Activated effector memory CD4-positive, alpha-beta T cell treated with anti-CD3 and anti-CD28 coated beads, Interleukin-2, amount 50 U/mL, for 16 hours (primary cell): ENCODE measurements around the gene RCOR1.
"Not testable (repeated sequence)": the region's sequence is repeated elsewhere in the genome, so short reads cannot be mapped to it uniquely, and the experiment has no call there.

Experiments used
- DNase-seq: peaks from one replicate; pipeline ENCODE4 v3.0.0-alpha.2; 2020

RCOR1 gene

DNA sequence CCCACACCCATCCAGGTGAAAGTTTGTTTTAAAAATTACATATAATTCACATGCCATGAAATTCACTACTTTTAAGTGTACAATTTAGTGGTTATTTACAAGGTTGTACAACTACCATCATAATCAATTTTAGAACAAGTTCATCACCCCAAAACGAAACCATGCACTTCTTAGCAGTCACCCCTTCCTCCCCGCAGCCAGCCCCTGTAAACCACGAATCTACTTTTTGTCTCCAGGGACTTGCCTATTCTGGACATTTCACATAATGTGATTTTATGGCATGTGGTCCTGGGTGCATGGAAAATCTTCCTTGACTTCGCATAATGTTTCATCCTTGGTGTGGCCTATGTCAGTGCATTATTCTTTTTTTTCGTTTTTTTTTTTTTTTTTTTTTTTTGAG is 165.6 kb downstream of the RCOR1 start:
- no peak for DNase-seq

DNA sequence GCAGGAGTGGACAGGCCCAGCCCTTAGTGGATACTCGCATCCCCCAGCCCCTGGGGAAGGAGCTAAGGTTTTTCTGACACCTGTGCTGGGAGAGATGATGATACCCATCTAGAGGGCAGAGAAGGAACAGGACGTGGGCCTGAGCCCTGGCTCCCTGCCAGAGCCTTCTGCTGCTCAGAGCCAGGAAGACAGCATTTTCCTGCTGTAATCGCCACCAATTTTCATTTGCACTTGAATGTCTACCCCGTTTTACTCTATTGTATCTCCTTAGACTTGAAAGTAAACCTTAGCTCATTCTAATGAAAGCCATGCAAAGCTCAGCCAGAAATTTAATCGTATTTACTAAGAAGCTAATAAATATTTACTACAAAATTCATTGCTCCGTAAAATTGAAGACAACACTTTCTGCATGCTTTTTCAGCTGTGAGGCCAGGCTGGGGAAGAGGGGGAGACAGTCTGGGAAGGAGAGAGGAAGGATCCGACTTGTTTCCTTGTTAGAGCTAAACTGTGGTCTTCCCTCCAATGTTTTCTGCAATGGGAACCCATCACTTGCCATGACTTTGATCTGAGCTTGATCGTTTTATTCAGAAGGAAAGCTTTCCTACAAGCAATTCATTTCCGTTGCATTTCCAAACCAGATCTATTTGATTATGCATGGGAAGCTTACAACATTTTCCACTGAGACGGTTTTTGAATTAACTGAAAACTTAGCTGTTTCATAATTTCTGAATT is 167.2 kb downstream of the RCOR1 start:
- DNase-seq, result no peak

DNA sequence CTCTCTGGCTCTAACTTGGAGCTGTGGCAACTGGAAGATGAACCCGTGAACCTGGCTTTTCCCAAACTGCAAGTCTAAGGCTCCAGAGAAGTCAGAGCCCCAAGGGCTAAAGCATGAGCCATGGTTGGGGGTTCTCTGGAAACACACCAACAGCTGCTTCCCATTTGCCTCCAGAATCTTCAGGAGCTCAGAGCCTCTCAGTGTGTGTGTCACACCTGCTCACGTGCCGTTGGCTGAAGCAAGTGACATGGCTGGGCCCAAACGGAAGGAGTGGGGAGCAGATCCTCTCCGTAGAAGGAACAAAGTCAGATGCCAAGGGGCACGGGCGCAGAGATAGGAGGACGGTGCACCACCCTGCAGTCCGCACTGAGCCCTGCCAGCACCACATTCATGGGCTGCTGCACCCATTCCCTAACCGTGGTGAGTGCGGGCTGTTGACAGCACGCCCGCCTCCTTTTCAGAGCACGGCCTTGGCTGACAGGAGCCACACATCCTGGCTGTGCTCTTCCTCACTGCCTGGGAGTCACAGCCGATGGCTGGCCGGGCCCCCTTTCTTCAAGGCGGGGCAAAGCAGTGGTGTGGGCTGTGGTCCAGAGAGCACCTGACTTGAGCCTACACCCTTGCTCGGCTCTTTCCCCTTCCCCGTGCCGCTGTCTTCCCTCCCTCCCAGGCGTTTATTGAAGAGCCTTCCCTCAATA is 168.2 kb downstream of the RCOR1 start:
- no peak for DNase-seq

DNA sequence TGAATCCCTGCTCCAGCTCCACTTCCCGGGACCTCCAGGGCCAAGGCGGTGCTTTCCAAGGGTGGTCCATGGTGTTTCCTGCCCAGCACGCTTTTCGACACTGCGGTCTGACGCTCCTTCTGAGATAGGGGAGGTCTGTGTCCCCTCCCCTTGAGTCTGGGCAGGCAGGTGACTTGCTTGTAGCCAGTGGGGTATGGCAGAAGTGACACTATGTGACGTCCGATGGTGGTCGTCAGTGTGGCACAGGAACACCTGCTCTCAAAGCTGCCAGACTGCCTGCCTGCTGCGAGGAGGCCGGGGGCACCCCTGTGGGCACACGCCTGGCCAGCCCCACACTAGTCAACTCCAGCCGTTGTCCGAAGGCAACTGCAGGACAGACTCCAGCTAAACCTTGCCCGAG is 168.8 kb downstream of the RCOR1 start:
- no peak for DNase-seq

DNA sequence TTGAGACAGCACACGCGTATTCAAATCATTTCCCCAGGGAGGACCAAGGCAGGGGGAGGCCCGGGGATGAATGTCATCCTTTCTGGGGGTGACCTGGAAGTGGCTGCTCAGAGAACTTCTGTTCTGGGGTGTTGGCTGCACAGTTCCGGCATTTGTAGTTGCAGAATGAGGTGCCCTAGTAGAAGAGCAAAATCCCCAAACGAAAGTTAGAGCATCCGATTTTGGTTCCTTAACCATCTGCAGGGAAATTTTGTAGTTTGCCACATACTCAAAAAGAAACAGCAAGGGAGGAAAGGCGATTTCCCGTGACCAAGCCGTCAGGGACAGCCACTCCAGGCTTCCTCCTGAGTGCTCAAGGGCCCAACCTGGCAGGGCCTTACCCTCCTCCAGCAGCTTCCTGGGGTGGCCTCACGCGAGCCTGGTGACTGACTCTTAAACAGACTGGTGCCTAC is 171.8 kb downstream of the RCOR1 start:
- no peak for DNase-seq

DNA sequence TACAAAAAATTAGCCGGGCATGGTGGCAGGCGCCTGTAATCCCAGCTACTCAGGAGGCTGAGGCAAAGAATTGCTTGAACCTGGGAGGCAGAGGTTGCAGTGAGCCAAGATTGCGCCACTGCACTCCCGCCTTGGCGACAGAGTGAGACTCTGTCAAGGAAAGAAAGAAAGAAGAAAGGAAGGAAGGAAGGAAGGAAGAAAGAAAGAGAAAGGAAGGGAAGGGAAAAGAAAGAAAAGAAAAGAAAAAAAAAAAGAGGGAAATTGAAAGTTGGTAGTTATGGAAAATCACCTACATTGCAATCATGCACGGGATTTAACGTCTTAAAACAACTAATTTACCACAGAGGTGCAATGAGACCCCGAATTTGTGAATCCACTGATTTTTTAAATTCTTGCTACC is 173.3 kb downstream of the RCOR1 start:
- not testable (repeated sequence) for DNase-seq

DNA sequence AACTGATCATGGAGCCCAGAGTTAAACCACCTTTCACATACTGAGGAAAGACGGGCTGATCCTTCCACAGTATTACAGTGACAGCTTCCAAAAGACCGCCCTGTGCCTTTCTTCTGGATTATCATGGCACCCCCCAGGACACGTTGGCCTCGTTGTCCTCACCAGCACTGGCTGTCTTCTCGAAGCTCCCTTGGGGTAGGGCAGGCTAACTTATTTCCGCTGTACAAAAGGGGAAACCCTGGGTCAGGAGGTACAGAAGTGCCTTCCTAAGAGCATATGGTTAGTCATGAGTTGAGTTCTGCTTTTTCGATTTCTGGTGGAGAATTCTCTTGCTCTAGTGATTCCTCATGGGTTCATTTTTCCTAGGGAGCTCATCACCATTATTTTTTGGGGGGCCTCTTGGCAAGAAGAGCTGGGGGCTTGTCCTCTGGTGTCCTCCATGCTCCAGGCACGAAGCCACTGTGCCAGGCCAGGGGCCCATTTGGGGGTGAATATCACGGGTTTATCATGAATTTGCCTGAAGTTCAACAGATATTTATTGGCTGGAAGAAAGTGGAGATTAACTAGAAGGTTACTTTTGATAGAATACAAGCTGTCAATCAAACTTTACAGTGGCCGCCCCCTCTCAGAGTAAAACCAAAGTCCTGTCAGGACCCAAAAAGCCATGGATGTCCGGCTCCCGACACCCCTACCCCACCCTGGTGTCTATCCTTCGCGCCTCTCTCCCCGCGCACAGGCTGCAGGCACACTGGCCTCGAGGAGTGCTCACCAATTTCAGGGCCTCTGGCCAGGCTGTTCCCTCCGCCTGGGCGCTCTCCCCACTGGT is 176.0 kb downstream of the RCOR1 start:
- no peak for DNase-seq

DNA sequence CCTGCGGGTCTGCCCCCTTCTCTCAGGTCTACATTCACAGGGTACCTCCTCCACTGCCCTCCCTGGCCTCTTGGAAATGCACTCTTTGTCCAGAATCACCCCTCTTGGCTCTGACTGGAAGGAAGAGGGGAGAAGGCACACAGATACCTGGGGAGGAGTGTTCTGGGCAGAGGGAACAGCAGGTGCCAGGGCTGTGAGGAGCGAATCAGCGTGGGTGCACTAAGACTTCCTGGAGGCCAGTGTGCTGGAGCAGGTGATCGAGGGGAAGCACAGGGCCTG is 176.5 kb downstream of the RCOR1 start:
- no peak for DNase-seq

DNA sequence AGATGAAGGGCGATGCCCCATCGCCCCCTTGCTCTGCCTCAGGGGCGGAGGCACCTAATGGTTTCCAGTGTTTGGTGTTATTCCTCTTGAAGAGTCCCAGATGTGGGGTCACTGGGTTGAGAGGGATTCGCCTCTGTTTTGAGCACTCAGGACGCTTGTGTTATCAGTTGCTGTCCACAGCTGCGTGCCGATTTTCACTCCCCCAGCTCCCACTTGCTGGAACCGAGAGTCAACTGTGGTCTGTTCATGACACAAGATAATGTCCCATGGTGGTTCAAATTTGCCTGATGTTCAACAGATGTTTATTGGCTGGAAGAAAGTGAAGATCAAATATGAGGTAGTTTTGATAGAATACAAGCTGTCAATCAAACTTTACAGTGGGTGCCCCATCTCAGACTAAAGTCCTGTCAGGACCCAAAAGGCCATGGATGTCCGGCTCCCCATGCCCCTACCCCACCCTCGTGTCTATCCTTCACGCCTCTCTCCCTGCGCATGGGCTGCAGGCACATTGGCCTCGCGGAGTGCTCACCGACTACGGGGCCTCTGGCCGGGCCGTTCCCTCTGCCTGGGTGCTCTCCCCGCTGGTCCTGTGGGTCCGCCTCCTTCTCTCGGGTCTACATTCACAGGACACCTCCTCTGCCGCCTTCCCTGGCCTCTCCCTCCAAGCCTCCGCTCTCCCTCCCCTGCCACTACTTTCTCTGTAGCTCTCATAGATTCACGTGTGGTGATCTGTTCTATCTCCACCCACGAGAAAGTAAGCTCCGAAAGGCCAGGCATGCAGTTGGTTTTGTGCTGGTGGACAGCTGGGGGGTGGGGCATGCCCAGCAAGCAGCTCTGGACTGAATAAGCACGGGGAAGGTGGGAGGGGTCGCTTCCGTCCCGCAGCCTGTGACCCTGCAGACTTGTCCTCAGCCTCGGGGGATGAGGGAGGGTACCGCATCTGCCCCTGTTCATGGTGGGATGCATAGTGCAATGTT is 178.0 kb downstream of the RCOR1 start:
- no peak for DNase-seq

DNA sequence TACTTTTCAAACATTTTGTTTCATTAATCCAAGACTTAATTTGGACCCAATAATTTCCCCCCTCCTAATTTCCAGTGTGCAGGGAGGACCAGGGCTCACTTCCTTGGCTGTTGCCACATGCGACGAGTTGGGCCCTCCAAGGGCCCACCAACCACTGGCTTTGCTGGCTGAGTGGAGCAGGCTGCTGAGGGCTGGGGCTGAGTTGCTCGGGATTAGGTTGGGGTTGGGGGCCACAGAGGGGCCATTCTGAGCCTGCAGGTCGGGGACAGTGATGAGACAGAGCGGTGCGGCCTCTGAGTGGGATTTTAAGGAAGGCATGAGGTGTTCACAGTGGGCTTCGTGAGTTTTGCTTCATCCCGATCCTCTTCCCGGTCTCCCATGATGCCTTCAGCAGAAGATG is 178.7 kb downstream of the RCOR1 start:
- DNase-seq, result no peak

DNA sequence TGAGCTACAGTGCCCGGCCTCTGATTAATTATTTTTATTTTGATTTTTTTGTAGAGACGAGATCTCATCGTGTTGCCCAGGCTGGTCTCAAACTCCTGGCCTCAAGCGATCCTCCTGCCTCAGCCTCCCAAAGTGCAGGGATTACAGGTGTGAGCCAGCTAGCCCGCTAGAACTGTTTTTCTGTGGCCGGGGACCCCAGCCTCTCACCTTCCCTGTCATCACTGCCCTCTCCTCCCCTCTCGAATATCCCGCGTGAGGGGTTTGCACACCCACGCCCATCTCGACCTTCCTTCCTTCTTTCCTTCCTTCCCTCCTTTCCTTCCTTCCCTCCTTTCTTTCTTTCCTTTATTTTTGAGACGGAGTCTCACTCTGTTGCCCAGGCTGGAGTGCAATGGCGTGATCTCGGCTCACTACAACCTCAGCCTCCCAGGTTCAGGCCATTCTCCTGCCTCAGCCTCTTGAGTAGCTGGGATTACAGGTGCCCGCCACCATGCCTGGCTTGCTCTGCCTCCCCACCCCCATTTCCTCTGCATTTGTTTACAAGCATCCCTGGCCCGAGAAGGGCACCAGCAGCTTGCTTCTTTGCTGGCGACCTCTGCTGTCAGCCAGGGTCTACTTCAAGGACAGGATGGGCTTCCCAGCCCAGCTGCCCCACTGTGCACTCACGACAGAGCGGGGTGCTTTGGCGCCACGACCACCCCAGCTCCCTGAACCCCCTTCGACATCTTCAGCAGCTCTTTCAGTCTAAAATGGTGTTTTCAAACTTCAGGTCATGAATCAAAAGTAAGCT is 180.5 kb downstream of the RCOR1 start:
- DNase-seq, result no peak

DNA sequence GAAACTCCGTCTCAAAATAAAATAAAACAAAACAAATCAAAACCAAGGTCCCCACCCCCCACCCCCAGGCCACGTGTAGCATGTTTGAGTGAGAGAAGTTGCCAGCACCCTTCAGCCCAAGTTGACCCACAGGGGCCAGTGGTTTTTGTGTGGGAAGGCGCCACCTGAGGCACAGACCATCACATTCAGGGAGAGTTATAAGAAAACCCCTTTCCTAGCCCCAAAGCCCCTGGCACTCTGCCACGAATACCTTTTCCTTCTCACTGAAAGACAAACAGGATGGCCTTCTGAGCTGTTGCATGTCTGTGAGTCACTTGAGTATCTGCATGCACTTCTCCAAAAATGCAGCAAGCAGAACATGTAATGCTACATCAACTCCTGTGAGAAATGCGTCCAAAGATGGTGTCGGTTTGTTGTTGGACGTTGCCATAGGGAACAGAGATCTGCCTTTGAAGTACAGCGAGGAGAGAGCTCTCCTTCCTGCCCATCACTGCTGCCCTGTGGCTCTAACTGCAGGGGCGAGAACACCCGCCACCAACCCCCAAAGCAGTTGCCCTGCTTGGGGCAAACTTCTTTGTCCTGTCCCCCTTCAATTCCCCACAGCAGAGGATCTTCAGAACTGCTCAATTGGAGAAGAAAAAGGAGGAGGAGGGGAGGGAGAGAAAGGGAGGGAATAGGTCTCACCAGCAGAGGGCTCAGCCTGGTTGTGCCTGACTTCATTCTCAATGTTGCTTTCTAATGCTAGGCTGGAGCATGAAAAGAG is 182.1 kb downstream of the RCOR1 start:
- peak; percentile 81 for DNase-seq

DNA sequence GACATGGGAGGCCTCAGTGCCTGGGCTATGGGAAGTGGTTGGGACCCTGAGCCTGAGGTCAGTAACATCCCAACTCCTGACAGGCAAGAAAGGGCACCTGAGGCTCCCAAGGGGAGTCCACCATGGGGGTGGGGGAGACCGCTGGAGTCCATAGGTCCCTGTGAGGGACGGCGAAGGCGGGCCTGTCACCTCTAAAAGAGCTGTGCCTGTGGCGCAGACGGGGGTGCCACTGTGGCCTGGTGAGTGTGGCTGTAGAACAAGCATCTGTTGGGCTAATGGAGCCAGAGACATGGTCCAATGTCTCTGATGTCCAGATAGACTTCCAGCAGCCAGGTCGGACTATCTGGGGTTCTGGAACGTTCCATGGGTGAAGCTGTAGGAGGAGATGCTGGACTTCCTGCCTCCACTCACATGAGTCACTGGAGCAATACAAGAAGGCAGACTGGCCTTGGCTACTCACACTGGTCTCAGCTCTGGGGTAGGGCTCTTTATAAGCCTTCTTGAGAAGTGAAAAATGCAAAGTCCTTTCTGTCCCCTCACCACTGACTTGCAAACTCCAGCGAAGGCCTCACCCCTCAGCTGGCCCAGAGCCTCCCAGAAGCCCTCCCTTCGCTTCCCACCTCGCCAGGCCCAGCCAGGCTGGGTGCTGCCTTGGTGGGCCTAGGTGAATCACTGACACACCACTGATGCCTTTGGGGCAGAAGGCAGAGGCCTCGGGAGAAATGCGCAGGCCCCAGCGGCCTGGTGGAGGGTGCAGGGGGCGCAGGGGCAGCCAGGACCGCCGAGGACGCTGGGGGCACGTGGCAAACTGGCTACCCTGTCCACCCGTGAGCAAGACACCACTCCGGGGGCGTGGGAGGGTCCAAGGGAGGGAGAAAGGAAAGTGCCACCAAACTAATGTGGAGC is 183.7 kb downstream of the RCOR1 start:
- no peak for DNase-seq

DNA sequence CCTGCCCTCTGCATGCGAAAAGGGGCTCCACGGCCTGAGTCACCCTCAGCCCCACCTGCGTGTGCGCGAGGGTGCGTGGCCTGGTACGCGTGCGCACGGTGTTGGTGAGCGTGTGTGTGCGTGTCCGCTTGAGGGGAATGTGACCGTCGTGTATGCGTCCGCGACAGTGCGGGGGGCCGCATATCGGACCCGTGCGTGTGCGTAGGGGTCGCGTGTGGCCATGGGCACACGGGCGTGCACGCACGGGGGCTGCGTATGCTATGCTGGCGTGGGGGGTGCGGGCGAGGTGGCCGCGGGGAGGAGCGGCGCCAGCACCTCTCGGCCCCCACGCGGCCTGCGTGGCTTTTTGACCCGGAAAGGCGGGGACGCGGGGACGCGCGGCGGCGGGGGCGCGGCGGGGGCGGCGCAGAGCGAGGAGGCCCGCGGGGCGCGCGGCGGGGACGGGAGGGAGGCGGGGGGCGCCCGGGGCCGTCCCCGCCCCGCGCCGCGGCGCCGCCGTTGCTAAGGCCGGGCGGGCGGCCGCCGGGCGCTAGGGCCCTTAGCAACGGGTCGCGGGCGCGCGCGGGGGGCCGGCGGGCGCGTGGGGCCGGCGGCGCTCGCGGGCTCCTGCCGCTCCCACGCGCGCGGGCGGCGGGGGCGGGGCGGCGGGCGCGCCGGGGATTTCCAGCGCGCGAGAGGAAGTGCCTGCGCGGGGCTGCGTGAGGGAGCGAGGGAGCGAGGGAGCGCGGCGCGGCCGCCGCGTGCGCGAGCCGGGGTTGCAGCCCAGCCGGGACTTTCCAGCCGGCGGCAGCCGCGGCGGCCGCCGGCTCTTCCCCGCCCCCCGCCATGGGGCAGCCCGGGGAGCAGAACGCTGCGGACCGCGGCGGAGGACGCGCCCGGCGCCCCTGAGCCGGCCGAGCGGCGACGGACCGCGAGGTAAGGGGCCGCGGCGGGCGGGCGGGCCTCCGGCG is 184.6 kb downstream of the RCOR1 start, which contains the start of gene TRAF3:
Gene TRAF3 (plus strand): TSS at position 689 of the 950 bp plus-strand sequence. CDS start 92,753 bp downstream, outside the sequence.
- DNase-seq, result peak; percentile 96

DNA sequence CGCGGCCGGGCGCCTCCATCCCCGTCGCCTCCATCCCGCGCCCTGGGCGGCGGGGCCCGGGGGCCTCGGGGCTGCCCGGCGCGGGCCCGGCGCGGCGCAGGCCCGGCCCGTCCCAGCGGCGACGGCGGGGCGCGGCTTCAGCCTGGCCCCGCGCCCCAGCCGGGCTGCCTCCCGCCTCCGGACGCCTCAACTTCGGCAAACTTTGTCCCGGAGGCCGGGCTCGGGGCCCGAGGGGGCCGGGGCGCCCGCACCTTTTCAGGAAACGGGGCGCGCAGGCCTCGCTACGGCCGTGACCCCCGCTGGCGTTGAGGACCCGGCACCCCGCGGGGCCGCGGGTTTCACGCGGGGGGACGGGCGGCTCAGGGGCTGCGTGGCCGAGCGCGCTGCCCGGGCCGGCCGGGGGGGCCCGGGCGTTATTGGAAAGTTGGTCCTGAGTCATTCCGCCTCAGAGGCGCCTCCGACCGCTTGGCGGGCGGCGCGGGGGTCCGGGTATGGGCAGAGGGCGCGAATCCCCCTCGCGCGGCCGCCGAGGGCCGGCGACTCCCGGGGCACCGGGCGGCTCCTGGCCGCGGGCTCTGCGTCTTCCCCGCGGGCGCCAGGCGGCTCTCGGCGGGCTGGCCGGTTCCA is 185.4 kb downstream of the RCOR1 start:
- DNase-seq, result peak; percentile 73

DNA sequence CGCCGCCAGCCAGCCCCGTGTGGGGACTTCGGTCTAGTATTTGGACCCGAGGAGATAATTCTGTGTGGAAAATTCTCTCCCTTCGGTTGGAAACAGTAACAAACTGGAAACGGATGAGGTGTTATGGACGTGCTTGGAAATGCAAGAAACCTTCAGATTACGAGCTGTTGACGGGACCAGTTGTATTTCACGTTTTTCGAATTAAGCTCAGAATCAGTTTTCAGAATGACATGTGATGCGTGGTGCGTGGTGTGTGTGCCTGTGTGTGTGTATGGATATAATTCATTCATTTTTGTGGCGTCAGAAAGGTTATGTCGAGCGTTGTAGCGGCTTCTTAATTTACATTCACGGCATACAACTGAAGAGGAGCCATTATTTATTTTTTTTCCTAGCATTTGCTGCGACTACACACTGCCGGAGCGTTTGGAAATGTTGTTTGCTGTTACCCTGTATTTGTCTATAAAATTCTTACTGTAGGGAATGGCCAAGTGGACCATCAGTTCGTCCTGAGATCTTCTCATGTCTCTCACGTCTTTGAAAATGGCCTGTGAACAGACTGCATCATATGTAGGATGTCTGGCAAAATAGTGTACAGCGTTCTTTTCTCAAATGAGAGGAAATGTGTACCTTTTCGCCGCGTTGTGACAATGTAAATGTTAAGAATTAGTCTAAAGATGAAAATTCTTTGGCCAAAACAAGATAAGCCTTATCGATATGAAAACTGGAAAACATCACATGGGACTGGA is 186.1 kb downstream of the RCOR1 start:
- DNase-seq, result peak; percentile 71

DNA sequence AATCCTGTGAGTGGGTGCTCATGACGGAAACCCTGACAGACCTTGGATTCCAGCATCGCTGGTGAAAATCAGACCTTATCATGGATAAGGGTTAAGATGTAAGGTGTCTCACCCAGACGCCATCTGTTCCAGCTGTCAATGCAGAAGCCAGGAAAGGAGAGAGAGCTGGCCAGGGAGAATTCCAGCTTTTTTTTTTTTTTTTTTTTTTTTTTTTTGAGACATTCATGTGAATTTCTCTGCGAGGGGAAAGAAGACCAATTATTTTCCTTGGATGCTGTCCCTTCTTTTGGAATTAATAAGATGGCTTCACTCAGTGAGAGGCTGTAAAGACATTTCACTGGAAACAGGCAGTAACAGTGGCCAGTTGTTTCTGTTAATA is 186.6 kb downstream of the RCOR1 start:
- no peak for DNase-seq
